Measurements from ENCODE around the gene EIPR1. TPM values are rescaled to one million over a fixed set of nuclear protein-coding genes. Genes with fewer than 3 reads are reported as not detected.

Gene EIPR1
- total RNA-seq, 1 experiment from 2014 or later = 36.9 TPM

GRCh38 chr2:3185910-3186309, 191.7 kb downstream of the EIPR1 start:
- H3K27ac Mint-ChIP-seq (ENCODE audit: unreplicated experiment) = peak overlapping the region; percentile 55
- no peak overlapping the region for H3K4me3 Mint-ChIP-seq (ENCODE audit: unreplicated experiment)
- intact Hi-C loops (cut with micrococcal nuclease; ENCODE audit: unreplicated experiment) = no loop called here
- Histone ChIP-seq H3K36me3 (ENCODE audit: control insufficient read depth, insufficient read depth, low read length) (no peaks in the 10 kb centered on the region), H3K27me3 (replicated peaks; ENCODE audit: control insufficient read depth, insufficient read depth, low read length) (no peaks in the 10 kb centered on the region), H3K4me3 (ENCODE audit: low read depth, low read length) (no peak overlapping the region), H3K4me1 (no peaks in the 10 kb centered on the region), H3K9me3 (no peaks in the 10 kb centered on the region)
- no peaks in the 10 kb centered on the region for H3K4me1 Mint-ChIP-seq (ENCODE audit: low read depth, unreplicated experiment)
- no peaks in the 10 kb centered on the region for H3K27me3 Mint-ChIP-seq (ENCODE audit: insufficient read depth, unreplicated experiment)
- TF ChIP-seq CTCF (IDR thresholded peaks at IDR 0.05; ENCODE audit: insufficient read depth in 1 of 2, low read depth in 1 of 2, low read length in 1 of 2, severe bottlenecking in 1 of 2, unreplicated experiment in 1 of 2) = no peak
- peaks cover 6% of the 10 kb centered on the region for H3K9me3 Mint-ChIP-seq (ENCODE audit: unreplicated experiment)
- no TSS peak for BruUV-seq (replicated peaks)
- POLR2A ChIA-PET = no interaction called here
- H3K36me3 Mint-ChIP-seq (ENCODE audit: insufficient read depth, unreplicated experiment) = peaks cover 26% of the 10 kb centered on the region
- CTCF ChIA-PET = no interaction called here
- no peak for DNase-seq

GRCh38 chr2:3185256-3185655, 192.4 kb downstream of the EIPR1 start:
- no peaks in the 10 kb centered on the region for H3K27me3 Mint-ChIP-seq (ENCODE audit: insufficient read depth, unreplicated experiment)
- no peaks in the 10 kb centered on the region for H3K4me1 ChIP-seq
- BruUV-seq (replicated peaks) = no TSS peak
- no peaks in the 10 kb centered on the region for H3K27me3 ChIP-seq (replicated peaks; ENCODE audit: control insufficient read depth, insufficient read depth, low read length)
- ChIA-PET CTCF (no interaction called here), POLR2A (no interaction called here)
- H3K9me3 ChIP-seq = no peaks in the 10 kb centered on the region
- no peak overlapping the region for H3K4me3 Mint-ChIP-seq (ENCODE audit: unreplicated experiment)
- H3K27ac Mint-ChIP-seq (ENCODE audit: unreplicated experiment) = no peak overlapping the region
- TF ChIP-seq CTCF (IDR thresholded peaks at IDR 0.05; ENCODE audit: insufficient read depth in 1 of 2, low read depth in 1 of 2, low read length in 1 of 2, severe bottlenecking in 1 of 2, unreplicated experiment in 1 of 2) = no peak
- no peak overlapping the region for H3K4me3 ChIP-seq (ENCODE audit: low read depth, low read length)
- peaks cover 26% of the 10 kb centered on the region for H3K36me3 Mint-ChIP-seq (ENCODE audit: insufficient read depth, unreplicated experiment)
- H3K4me1 Mint-ChIP-seq (ENCODE audit: low read depth, unreplicated experiment) = no peaks in the 10 kb centered on the region
- DNase-seq = peak in 1 of 2 experiments; percentile 27
- H3K36me3 ChIP-seq (ENCODE audit: control insufficient read depth, insufficient read depth, low read length) = no peaks in the 10 kb centered on the region
- H3K9me3 Mint-ChIP-seq (ENCODE audit: unreplicated experiment) = peaks cover 12% of the 10 kb centered on the region
- intact Hi-C loops (cut with micrococcal nuclease; ENCODE audit: unreplicated experiment) = no loop called here

GRCh38 chr2:3184167-3184566, 193.5 kb downstream of the EIPR1 start:
- Histone ChIP-seq H3K27me3 (replicated peaks; ENCODE audit: control insufficient read depth, insufficient read depth, low read length) (no peaks in the 10 kb centered on the region), H3K4me1 (no peaks in the 10 kb centered on the region), H3K9me3 (no peaks in the 10 kb centered on the region), H3K36me3 (ENCODE audit: control insufficient read depth, insufficient read depth, low read length) (no peaks in the 10 kb centered on the region), H3K4me3 (ENCODE audit: low read depth, low read length) (no peak overlapping the region)
- intact Hi-C loops (cut with micrococcal nuclease; ENCODE audit: unreplicated experiment) = no loop called here
- H3K4me1 Mint-ChIP-seq (ENCODE audit: low read depth, unreplicated experiment) = no peaks in the 10 kb centered on the region
- ChIA-PET POLR2A (no interaction called here), CTCF (no interaction called here)
- H3K4me3 Mint-ChIP-seq (ENCODE audit: unreplicated experiment) = no peak overlapping the region
- TF ChIP-seq CTCF (IDR thresholded peaks at IDR 0.05; ENCODE audit: insufficient read depth in 1 of 2, low read depth in 1 of 2, low read length in 1 of 2, severe bottlenecking in 1 of 2, unreplicated experiment in 1 of 2) = no peak
- H3K27ac Mint-ChIP-seq (ENCODE audit: unreplicated experiment) = no peak overlapping the region
- no TSS peak for BruUV-seq (replicated peaks)
- peaks cover 13% of the 10 kb centered on the region for H3K9me3 Mint-ChIP-seq (ENCODE audit: unreplicated experiment)
- peak in 1 of 2 experiments; percentile 19 for DNase-seq
- peaks cover 26% of the 10 kb centered on the region for H3K36me3 Mint-ChIP-seq (ENCODE audit: insufficient read depth, unreplicated experiment)
- no peaks in the 10 kb centered on the region for H3K27me3 Mint-ChIP-seq (ENCODE audit: insufficient read depth, unreplicated experiment)
